ENCODE results near the gene TMC5. TPM values are rescaled to one million over a fixed set of nuclear protein-coding genes. Genes with fewer than 3 reads are reported as not detected.
"Not testable (repeated sequence)": the region's sequence is repeated elsewhere in the genome, so short reads cannot be mapped to it uniquely, and the experiment has no call there.

The TMC5 gene
- polyA plus RNA-seq, 1 donor: 0.08 TPM

- DNase-seq: no peak
Observed at GRCh38 chr16:19410435-19411171, 7.1 kb upstream of the TMC5 start.

GRCh38 chr16:19411298-19411697, 6.4 kb upstream of the TMC5 start:
- DNase-seq: no peak

DNA sequence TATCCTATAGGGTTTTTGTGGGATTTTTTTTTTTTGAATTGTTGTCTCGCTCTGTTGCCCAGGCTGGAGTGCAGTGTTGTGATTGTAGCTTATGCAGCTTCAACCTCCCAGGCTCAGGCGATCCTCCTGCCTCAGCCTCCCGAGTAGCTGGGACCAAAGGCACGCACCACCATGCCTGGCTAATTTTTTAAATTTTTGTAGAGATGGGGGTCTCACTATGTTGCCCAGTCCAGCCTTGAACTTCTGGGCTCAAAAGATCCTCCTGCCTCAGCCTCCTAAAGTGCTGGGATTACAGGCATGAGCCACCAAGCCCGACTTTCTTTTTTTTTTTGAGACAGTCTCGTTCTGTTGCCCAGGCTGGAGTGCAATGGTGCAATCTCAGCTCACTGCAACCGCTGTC, 5.6 kb upstream of the TMC5 start:
- DNase-seq: not testable (repeated sequence)

GRCh38 chr16:19415461-19415860, 2.2 kb upstream of the TMC5 start:
- DNase-seq: no peak

GRCh38 chr16:19415918-19416317, 1.8 kb upstream of the TMC5 start:
- DNase-seq: no peak

DNA sequence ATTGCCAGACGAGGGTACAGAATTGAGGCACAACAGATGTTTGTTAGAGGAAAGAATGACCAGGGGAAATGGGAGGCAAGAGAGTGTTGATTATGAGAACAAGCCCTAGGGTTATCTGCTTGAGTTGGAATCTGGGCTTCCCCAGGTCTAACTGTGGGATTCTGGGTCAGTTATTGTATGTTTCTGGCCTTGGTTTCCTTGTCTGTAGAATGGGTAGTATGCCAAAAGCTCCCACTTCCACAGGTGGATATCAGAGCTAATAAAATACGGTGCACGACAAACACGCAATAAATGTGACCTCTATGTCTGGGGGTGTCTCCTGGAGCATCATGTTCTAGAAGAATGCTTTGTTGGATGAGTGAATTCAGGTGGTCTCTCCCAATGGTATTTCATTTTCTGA, 517 bp downstream of the TMC5 start:
- no peak for DNase-seq

GRCh38 chr16:19419698-19420075, 2.0 kb downstream of the TMC5 start:
- DNase-seq: no peak

- DNase-seq: no peak
Observed at GRCh38 chr16:19424478-19424877, 6.8 kb downstream of the TMC5 start.

GRCh38 chr16:19430345-19430744, 12.7 kb downstream of the TMC5 start:
- DNase-seq: no peak

DNA sequence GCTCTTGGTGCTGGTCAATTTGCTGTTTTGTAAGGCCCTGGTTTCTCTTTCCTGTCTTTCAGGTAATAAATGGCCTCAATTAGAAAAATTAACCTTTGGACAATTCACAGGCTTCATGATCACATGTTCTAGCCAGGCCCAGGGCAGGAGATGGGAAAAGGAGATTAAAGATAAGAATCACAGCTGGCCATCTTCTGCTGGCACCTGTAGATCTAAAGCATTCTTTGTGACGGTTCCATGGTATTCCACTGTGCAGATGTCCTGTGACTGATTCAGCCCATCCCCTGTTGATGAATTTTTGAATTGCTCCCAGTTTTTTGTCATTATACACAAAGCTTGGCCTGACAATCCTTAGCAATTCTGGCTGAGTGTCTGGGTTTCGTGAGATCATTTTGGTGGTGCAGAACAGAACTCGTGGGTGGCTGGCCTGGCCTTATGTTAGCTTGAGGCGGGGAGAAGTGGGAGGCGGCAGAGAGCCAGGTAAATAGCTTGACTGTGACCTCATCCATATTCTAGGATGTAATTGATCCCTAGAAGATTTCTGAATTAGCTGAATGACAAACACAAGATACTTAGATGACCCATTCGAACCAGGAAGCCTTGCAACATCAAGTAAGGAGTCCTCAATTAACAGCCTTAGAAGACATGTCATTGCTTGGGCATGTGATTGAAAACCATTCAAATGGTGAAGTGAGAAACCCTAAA, 14.1 kb downstream of the TMC5 start:
- no peak for DNase-seq

GRCh38 chr16:19432429-19432828, 14.7 kb downstream of the TMC5 start:
- no peak for DNase-seq

GRCh38 chr16:19434584-19434983, 16.9 kb downstream of the TMC5 start:
- DNase-seq: no peak

DNA sequence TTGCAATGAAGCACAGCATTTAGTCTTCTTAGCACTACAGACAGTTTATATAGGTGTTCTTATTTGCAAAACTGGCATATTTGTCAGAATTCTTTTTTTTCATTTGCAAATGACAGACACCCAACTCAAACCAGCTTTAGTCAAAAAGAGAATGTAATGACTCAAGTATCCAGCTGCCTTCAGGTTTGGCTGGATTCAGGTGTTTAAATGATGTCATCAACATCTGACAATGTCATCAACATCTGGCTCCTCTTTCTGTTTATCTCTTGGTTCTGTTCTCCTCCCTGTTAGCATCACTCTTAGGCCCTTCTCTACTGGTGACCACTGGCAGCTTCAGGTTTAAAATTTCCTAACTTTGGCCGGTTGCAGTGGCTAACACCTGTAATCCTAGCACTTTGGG, 18.9 kb downstream of the TMC5 start:
- DNase-seq: no peak

DNA sequence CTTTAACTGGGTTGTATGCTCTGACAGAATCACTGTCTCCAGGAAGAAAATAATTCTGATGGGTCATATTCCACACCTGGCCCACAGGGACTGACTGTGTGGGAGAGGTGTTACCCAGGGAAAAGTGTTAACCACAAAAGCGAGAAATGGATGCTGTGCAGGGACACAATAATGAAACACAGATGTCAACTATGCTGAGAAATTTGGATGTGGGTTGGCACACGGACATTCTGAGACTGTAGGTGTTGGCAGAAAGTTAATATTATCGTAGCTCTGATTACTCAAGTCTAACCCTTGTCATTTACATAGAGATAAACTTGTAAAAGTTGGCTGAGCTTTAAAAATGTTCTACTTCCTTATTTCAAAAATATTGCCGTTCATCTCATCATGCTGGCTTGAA, 19.6 kb downstream of the TMC5 start:
- DNase-seq: no peak

GRCh38 chr16:19438739-19439138, 21.1 kb downstream of the TMC5 start:
- no peak for DNase-seq

DNA sequence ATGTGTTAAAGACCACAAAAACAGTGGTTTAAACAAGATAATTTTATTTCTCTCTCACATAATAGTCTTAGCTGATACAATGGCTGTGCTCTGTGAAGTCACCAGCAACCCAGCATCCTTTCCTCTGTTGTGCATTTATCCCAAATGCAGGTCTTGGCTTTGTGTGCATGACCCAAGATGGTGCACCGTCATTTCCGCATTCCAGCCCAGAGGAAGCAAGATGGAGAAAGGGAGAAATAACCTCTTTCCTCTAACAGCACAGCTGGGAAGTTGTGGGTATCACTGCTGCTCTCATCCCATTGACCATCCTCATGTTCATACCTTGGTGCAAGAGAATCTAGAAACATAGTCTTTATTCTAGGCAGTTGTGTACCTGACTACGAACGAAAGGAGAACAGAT, 21.8 kb downstream of the TMC5 start:
- no peak for DNase-seq

DNA sequence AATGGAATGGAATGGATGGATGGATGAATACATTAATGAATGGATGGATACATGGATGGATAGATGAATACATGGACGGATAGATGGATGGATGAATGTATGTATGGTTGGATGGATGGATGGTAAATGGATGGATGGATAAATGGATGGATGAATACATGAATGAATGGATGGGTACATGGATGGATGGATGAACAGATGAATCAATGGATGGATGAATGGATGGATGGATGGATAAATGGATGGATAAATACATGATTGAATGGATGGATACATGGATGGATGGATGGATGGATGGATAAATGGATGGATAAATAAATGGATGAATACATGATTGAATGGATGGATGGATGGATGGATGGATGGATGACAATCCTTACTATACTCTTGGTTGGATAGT, 26.0 kb downstream of the TMC5 start:
- DNase-seq: no peak

DNA sequence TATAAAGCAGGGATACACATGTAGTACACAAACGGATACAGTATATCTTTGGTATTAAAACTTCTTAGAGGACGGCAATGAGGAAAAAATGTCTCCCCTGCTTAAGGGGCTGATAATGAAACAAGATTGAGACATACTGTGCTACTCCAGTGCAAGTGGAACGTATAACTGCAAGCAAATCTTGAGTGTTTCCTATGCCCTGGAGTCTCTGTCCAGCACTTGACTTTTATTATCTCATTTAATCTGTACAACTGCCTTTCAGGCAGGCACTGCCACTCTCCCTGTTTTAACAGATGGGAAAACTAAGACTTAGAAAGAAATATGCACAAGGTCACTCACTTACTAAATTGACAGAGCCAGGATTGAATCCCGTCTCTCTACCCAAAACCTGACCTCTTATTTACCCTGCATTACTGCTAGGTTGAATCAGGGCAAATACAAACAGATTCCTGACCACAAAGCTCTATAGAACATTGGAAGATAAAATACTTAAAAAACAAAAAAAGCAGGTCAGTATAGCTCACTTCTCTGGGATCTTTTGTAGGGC, 28.7 kb downstream of the TMC5 start:
- no peak for DNase-seq

- DNase-seq: no peak
Observed at GRCh38 chr16:19446886-19447285, 29.2 kb downstream of the TMC5 start.

GRCh38 chr16:19450186-19450585, 32.5 kb downstream of the TMC5 start:
- DNase-seq: no peak

DNA sequence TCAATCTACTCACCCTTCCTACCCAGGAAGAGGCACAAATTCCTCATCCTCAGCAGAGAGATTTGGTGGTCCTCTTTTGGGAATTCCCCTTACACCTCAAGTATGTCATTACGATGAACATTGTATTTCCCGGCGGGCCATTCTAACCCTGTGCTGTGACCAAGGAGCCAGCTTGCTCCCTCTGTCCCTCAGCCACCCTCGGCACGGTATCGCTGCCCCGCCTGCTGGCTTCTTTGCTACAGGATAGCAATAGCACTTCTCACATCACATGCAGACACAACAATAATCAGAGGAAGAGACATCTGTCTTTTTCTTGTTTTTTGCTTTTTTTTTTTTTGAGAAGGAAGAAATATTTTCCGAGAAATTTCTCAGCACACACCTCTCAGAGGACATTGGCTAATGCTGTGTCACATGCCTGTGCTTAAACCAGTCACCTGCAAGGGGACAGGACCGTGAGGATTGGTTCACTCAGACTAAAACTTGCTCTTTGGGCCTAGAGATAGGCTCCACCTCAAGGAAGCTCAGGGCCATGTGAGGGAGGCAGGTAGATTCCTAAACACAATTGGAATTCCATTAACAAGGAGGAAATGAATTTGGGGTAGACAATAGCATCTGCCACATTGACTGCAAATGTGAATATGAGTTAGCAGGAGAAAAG, 41.2 kb downstream of the TMC5 start:
- no peak for DNase-seq

DNA sequence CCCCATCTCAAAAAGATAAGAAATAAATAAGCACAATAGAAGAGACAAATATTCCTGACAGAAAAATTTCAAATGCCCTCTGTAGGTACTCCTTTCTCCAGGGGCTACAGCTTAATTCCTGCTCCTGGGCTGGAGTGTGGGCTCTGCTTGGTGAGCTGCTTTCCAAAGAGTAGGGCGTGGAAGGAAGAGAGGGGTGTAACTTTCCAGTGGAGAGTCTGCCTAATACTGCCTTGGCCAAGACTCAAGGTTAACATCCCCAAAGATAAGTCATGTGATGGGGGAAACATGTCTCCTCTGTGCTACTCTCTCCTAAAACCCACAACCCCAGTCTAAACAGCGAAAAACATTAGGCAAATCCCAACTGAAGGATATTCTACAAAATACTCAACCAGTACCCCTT, 42.7 kb downstream of the TMC5 start:
- DNase-seq: no peak

DNA sequence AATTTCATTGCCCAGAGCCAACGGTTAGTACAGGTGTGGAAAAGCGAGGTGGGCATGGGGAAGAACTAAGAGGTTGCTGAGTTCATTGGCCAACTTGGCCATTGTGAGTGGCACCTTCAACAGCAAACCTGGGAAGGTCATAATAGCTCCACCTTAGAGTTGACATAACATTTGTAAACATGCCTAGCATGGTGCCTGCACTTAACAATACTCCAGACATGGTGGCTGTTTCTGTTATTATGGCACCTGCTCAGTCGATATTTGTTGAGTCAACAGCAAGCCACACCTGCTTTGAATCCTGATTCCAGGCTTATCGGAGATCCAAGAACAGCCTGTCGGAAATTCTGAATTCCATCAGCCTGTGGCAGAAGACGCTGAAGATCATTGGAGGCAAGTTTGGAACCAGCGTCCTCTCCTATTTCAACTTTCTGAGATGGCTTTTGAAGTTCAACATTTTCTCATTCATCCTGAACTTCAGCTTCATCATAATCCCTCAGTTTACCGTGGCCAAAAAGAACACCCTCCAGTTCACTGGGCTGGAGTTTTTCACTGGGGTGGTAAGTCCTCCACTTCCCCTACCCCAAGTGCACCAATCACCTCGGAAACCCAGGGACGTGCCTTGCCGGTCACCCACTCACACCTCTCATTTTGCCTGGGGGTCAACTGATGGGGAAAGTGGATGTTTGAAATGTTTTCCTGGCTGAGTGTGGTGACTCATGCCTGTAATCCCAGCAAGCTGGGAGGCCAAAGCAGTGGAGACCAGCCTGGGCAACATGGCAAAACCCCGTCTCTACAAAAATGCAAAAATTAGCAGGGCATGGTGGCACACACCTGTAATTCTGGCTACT, 46.0 kb downstream of the TMC5 start:
- no peak for DNase-seq

All from hindlimb muscle (tissue), 1 donor.